Heart left ventricle (tissue), 13 donors: Measurements from ENCODE around the gene CASZ1.

Experiments used
- CTCF ChIP-seq, 12 donors: fragments of 200-600 bp; sonication (generic) in 4 of 12; IDR thresholded peaks; one replicate each; pipeline versions ENCODE4 v1.5.0 to v1.8.0; 2018 to 2022; ENCODE audit warnings: antibody characterized with exemption in 12 of 12, mild to moderate bottlenecking in 5 of 12
- POLR2A ChIP-seq, 2 donors: fragments of 450-650 bp; IDR thresholded peaks; one replicate each; pipeline ENCODE4 v1.6.1; 2017; ENCODE audit warnings: antibody characterized with exemption in 2 of 2, mild to moderate bottlenecking in 2 of 2, moderate library complexity in 2 of 2
- donor health status: ischemic (EF 13 %, LVEDD 7.1; RV severe dilation, severe dysfunction).
- donor health status: DM: no; HTN: yes; CAD: no.
- donor health status: DM: no; HTN: no; CAD: no.
- donor health status: ischemic (EF 25% LVEDD 6.9; RV normal size, moderate dysfunction).
- donor health status: ischemic (EF 25% LVEDD 5.7; RV mildly dilated, moderate dysfunction).
- donor health status: ischemic (EF 35%, LVEDD 5.7; RV mildly dilated, moderate dysfunction).
- donor health status: nonischemic (EF 11% LVEDD 7.7; RV severe dilation, severe dysfunction).
- donor health status: DM: yes; HTN: yes; CAD: no.
- donor health status: PGD.
- donor health status: ischemic (EF 29% LVEDD 5.4; RV normal size, mild dysfunction).
- donor health status: nonischemic (EF 23%, LVEDD 6.1; RV moderate dilation, normal function).

- no peak for TF ChIP-seq CTCF (IDR thresholded peaks at IDR 0.05)
- no peak for TF ChIP-seq POLR2A (IDR thresholded peaks at IDR 0.05)
Measured at GRCh38 chr1:10779841-10780240, 16.6 kb downstream of the CASZ1 start.
